Bronchial epithelial cell (primary cell): Measurements from ENCODE around the gene SPAG16. TPM values are rescaled to one million over a fixed set of nuclear protein-coding genes. Genes with fewer than 3 reads are reported as not detected.

Experiments
- DNase-seq: peaks from one replicate; pipeline ENCODE4 v3.0.0-alpha.2; 2010; ENCODE audit warnings: low read depth
- FAIRE-seq: peaks from 2 replicates; lab custom pipeline; 2011; peaks lifted over from hg19 to GRCh38; lab: Jason Lieb, UNC
- H3K27me3 ChIP-seq: 2 replicates; pipeline ENCODE4 v1.5.1; 2011; ENCODE audit warnings: low read length; ENCODE audit not compliant: control insufficient read depth, insufficient read depth
- H3K36me3 ChIP-seq: 2 replicates; pipeline ENCODE4 v1.5.1; 2011; ENCODE audit warnings: low read length; ENCODE audit not compliant: control insufficient read depth, insufficient read depth
- H3K4me3 ChIP-seq: 2 replicates; pipeline ENCODE4 v1.5.1; 2011; ENCODE audit warnings: mild to moderate bottlenecking, low read depth, low read length, control low read depth
- CTCF ChIP-seq: IDR thresholded peaks from 2 replicates; pipeline ENCODE4 v1.5.1; 2011; ENCODE audit warnings: mild to moderate bottlenecking, moderate library complexity, low read length, control low read depth, inconsistent platforms; ENCODE audit not compliant: insufficient read depth, severe bottlenecking
- total RNA-seq: library from RNA; depleted of rRNA; stranded (reverse); fragments of >200 nt; gene quantifications from 2 replicates; pipeline ENCODE4 v1.2.1, GENCODE V29; 2014

SPAG16 gene
- total RNA-seq, 1 donor from 2014 or later, result 10.8 TPM

- Histone ChIP-seq H3K4me3 (no peak overlapping the region), H3K36me3 (no peaks in the 10 kb centered on the region)
- FAIRE-seq, result peak; percentile 86
These were observed 1094.3 kb downstream of the SPAG16 start for GRCh38 chr2:214378455-214379103.

GRCh38 chr2:214379227-214379626 lies 1095.0 kb downstream of the SPAG16 start:
- Histone ChIP-seq H3K36me3 (no peaks in the 10 kb centered on the region), H3K27me3 (no peaks in the 10 kb centered on the region), H3K4me3 (no peak overlapping the region)
- no peak for TF ChIP-seq CTCF
- DNase-seq, result peak; percentile 30
- no peak for FAIRE-seq

More at GRCh38 chr2:214378455-214379103, 1094.3 kb downstream of the SPAG16 start:
- peak; percentile 15 for TF ChIP-seq CTCF
- peak; percentile 82 for DNase-seq
- H3K27me3 ChIP-seq, result no peaks in the 10 kb centered on the region

DNA sequence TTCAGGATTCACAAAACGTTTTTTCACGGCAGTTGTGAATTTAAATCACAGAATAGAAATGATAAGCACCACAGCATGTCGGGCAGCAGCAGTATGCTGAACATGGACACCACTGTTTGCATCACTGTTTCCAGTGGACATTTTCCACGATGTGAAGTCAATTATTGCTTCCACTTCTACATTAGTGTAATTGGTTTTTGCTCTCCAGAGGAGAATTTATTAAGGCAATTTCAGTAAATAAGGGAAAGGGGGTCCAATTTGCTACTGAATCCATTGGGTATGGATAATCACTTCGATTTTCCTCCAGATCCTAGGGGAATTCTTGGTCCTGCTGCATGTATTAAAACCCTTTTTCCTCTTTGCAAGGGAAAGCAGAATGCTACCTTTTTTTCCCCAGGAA lies 1096.4 kb downstream of the SPAG16 start:
- FAIRE-seq, result no peak
- Histone ChIP-seq H3K36me3 (no peaks in the 10 kb centered on the region), H3K27me3 (no peaks in the 10 kb centered on the region), H3K4me3 (no peak overlapping the region)
- no peak for DNase-seq
- TF ChIP-seq CTCF, result no peak

DNA sequence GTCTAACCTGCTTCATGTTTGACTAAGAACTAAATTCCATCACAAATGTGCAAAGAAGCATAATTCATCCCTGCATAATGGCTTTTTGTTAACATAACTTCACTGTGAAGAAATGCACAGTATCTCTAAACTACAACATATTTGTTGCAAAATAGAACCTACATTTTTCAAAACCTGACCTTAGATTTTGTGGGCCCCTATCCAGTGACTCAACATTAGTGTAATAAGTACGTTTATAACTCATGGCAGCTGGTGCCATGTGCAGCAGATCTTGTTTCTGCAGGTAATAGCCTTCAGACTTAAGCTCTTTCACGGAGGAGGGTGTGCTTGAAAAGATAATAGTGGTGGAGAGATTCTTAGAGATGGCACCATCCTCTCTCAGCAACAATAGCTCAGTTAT lies 1098.0 kb downstream of the SPAG16 start:
- no peaks in the 10 kb centered on the region for H3K36me3 ChIP-seq
- FAIRE-seq (no peak), DNase-seq (peak; percentile 36)
- no peaks in the 10 kb centered on the region for H3K27me3 ChIP-seq
- no peak for TF ChIP-seq CTCF
- no peak overlapping the region for H3K4me3 ChIP-seq

DNA sequence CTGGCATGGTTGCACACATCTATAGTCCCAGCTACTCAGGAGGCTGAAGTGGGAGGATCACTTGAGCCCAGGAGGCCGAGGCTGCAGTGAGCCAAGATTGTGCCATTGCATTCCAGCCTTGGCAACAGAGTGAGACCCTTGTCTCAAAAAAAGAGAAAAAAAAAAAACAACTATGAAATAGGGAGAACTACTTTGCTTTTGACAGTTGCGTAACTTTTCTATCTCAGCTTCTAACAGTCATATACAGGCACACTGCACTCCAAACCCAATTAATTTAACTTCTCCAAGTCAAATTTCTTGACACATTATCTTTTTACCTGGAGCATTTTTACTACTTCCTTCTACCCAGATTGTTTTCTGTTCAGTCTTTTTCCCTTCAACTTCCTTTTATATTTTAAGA lies 1102.5 kb downstream of the SPAG16 start:
- no peak for TF ChIP-seq CTCF
- DNase-seq (no peak), FAIRE-seq (no peak)

GRCh38 chr2:214389334-214389733 lies 1105.1 kb downstream of the SPAG16 start:
- TF ChIP-seq CTCF, result no peak
- Histone ChIP-seq H3K36me3 (no peaks in the 10 kb centered on the region), H3K4me3 (no peak overlapping the region), H3K27me3 (no peaks in the 10 kb centered on the region)
- no peak for FAIRE-seq
- no peak for DNase-seq

More for the DNA sequence above, 1102.5 kb downstream of the SPAG16 start:
- Histone ChIP-seq H3K36me3 (no peaks in the 10 kb centered on the region), H3K27me3 (no peaks in the 10 kb centered on the region), H3K4me3 (no peak overlapping the region)
